GM18498 (cell line): ENCODE data around the gene BLTP3B.
A peak's percentile ranks its signal among the peaks of the same experiment; 100 is the strongest.
"Not testable (repeated sequence)": the region's sequence is repeated elsewhere in the genome, so short reads cannot be mapped to it uniquely, and the experiment has no call there.

Source experiments
- ATAC-seq: cut with Tn5 transposase; IDR thresholded peaks from one replicate; pipeline ENCODE4 v1.9.1; 2021; ENCODE audit warnings: mild to moderate bottlenecking, moderate library complexity; ENCODE audit not compliant: unreplicated experiment

BLTP3B gene

GRCh38 chr12:100142851-100143559 lies at the start of gene BLTP3B:
TSS of gene BLTP3B (minus strand) at chr12:100142874. CDS start at chr12:100142635, 239 bp downstream.
- ATAC-seq, result peak; percentile 83

- no peak for ATAC-seq
Observed at GRCh38 chr12:100189636-100190394, 47.1 kb upstream of the BLTP3B start.

GRCh38 chr12:100188888-100189635 lies 46.4 kb upstream of the BLTP3B start:
- not testable (repeated sequence) for ATAC-seq

- ATAC-seq, result no peak
Observed at GRCh38 chr12:100187857-100188519, 45.3 kb upstream of the BLTP3B start.

GRCh38 chr12:100187068-100187467 lies 44.4 kb upstream of the BLTP3B start:
- no peak for ATAC-seq

- ATAC-seq, result no peak
Observed at GRCh38 chr12:100186071-100186470, 43.4 kb upstream of the BLTP3B start.

- ATAC-seq, result peak; percentile 87
Observed at GRCh38 chr12:100185361-100185894, 42.8 kb upstream of the BLTP3B start.

GRCh38 chr12:100184549-100185145 lies 42.0 kb upstream of the BLTP3B start:
- ATAC-seq, result no peak

- ATAC-seq, result no peak
Observed at GRCh38 chr12:100179252-100179651, 36.6 kb upstream of the BLTP3B start.

- ATAC-seq, result not testable (repeated sequence)
Observed at GRCh38 chr12:100176493-100176892, 33.8 kb upstream of the BLTP3B start.

- no peak for ATAC-seq
Observed at GRCh38 chr12:100174495-100174894, 31.8 kb upstream of the BLTP3B start.

- no peak for ATAC-seq
Observed at GRCh38 chr12:100173111-100173510, 30.4 kb upstream of the BLTP3B start.

- ATAC-seq, result no peak
Observed at GRCh38 chr12:100171248-100171647, 28.6 kb upstream of the BLTP3B start.

GRCh38 chr12:100170313-100170858 lies 27.7 kb upstream of the BLTP3B start:
- no peak for ATAC-seq

- ATAC-seq, result no peak
Observed at GRCh38 chr12:100169345-100169744, 26.7 kb upstream of the BLTP3B start.

GRCh38 chr12:100168562-100168961 lies 25.9 kb upstream of the BLTP3B start:
- ATAC-seq, result no peak

GRCh38 chr12:100166232-100166631 lies 23.6 kb upstream of the BLTP3B start:
- no peak for ATAC-seq

- no peak for ATAC-seq
Observed at GRCh38 chr12:100165356-100165755, 22.7 kb upstream of the BLTP3B start.

GRCh38 chr12:100164153-100164704 lies 21.6 kb upstream of the BLTP3B start:
- ATAC-seq, result peak; percentile 10
